Stimulated activated CD4-positive, alpha-beta T cell treated with anti-CD3 and anti-CD28 coated beads, Interleukin-4, amount 100 ng/mL, for 1 hour (primary cell): ENCODE results near the gene MRPS30.
"Not testable (repeated sequence)": the region's sequence is repeated elsewhere in the genome, so short reads cannot be mapped to it uniquely, and the experiment has no call there.

Source experiments
- DNase-seq: peaks from one replicate; pipeline ENCODE4 v3.0.0-alpha.2; 2020

Gene MRPS30

GRCh38 chr5:44821164-44821563, 12.4 kb downstream of the MRPS30 start:
- DNase-seq = no peak

GRCh38 chr5:44824662-44825061, 15.9 kb downstream of the MRPS30 start:
- not testable (repeated sequence) for DNase-seq

GRCh38 chr5:44827681-44828080, 18.9 kb downstream of the MRPS30 start:
- DNase-seq = no peak

- DNase-seq = no peak
These were observed 20.0 kb downstream of the MRPS30 start for GRCh38 chr5:44828719-44829118.

GRCh38 chr5:44830951-44831350, 22.2 kb downstream of the MRPS30 start:
- DNase-seq = no peak

GRCh38 chr5:44833249-44833648, 24.5 kb downstream of the MRPS30 start:
- DNase-seq = no peak

GRCh38 chr5:44835693-44836092, 26.9 kb downstream of the MRPS30 start:
- DNase-seq = no peak

GRCh38 chr5:44839018-44839681, 30.4 kb downstream of the MRPS30 start:
- no peak for DNase-seq

GRCh38 chr5:44842496-44843282, 33.9 kb downstream of the MRPS30 start:
- DNase-seq = no peak

GRCh38 chr5:44844744-44845143, 36.0 kb downstream of the MRPS30 start:
- DNase-seq = no peak

- no peak for DNase-seq
These were observed 37.0 kb downstream of the MRPS30 start for GRCh38 chr5:44845777-44846176.

GRCh38 chr5:44847206-44847852, 38.6 kb downstream of the MRPS30 start:
- DNase-seq = no peak

- no peak for DNase-seq
These were observed 51.5 kb downstream of the MRPS30 start for GRCh38 chr5:44860267-44860666.

- DNase-seq = no peak
These were observed 54.1 kb downstream of the MRPS30 start for GRCh38 chr5:44862808-44863207.
